GM23248 (cell line): ENCODE data around the gene NACC1.

Experiments
- EZH2 ChIP-seq: fragments of 200-600 bp; sonication (generic); IDR thresholded peaks from 2 replicates; pipeline ENCODE4 v1.6.1; 2018; ENCODE audit warnings: antibody characterized with exemption, mild to moderate bottlenecking; ENCODE audit not compliant: insufficient read depth, poor library complexity, severe bottlenecking
- EZH2phosphoT487 ChIP-seq: fragments of 200-600 bp; sonication (generic); IDR thresholded peaks from 2 replicates; pipeline ENCODE4 v1.6.1; 2018; ENCODE audit warnings: antibody characterized with exemption, moderate library complexity, mild to moderate bottlenecking, low read depth; ENCODE audit not compliant: insufficient read depth

DNA sequence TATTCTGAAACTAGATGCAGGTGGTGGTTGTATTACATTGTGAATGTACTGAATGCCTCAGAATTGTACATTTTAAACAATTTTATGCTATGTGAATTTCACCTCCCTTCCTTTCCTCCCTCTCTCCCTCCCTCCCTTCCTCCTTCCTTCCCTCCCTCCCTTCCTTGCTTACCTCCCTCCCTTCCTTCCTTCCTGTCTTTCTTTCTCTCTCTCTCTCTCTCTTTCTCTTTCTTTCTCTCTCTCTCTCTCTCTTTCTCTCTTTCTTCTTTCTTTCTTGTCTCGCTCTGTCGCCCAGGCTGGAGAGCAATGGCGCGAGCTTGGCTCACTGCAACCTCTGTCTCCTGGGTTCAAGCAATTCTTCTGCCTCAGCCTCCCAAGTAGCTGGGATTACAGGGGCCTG, 69.4 kb downstream of the NACC1 start:
- TF ChIP-seq EZH2: no peak
- no peak for TF ChIP-seq EZH2phosphoT487
